Thyroid gland (tissue), 4 donors: ENCODE results near the gene CDH24.

Experiments used
- CTCF ChIP-seq, 6 experiments: fragments of 200-600 bp in 3 of 6; fragments of 450-650 bp in 3 of 6; sonication (generic) in 3 of 6; IDR thresholded peaks; one replicate each; pipeline ENCODE4 v1.5.1; 2016 to 2019; ENCODE audit warnings: antibody characterized with exemption in 6 of 6, mild to moderate bottlenecking in 2 of 6, inconsistent platforms in 1 of 6, moderate library complexity in 1 of 6
- POLR2A ChIP-seq, 2 donors: fragments of 450-650 bp; IDR thresholded peaks; one replicate each; pipeline ENCODE4 v1.6.1; 2017; ENCODE audit warnings: antibody characterized with exemption in 2 of 2, mild to moderate bottlenecking in 2 of 2, moderate library complexity in 1 of 2

GRCh38 chr14:23035303-23036144, 21.8 kb downstream of the CDH24 start:
- TF ChIP-seq CTCF (IDR thresholded peaks at IDR 0.05), result peak in 2 of 6 experiments; percentile 5 to 32
- TF ChIP-seq POLR2A (IDR thresholded peaks at IDR 0.05), result no peak
